HepG2 (cell line): ENCODE results near the gene MYCBPAP. TPM values are rescaled to one million over a fixed set of nuclear protein-coding genes. Genes with fewer than 3 reads are reported as not detected.

ENCODE experiments used
- BCL3 ChIP-seq: sonication (generic); formaldehyde crosslinking; IDR thresholded peaks from 2 replicates; pipeline ENCODE4 v1.5.1; 2020; ENCODE audit warnings: mild to moderate bottlenecking, missing genetic modification reagents, moderate library complexity
- CHD4 ChIP-seq: fragments of 200-600 bp; sonication (generic); IDR thresholded peaks from 2 replicates; pipeline ENCODE4 v1.7.0; 2017; ENCODE audit warnings: mild to moderate bottlenecking, low read length, borderline replicate concordance
- DNMT1 ChIP-seq: sonication (generic); formaldehyde crosslinking; IDR thresholded peaks from 2 replicates; pipeline ENCODE4 v1.5.1; 2020; ENCODE audit warnings: mild to moderate bottlenecking, missing genetic modification reagents
- FIP1L1 ChIP-seq: fragments of 200-400 bp; formaldehyde crosslinking; IDR thresholded peaks from 2 replicates; pipeline ENCODE4 v1.6.1; 2018; ENCODE audit warnings: low read depth, mild to moderate bottlenecking, low read length, moderate library complexity, borderline replicate concordance; ENCODE audit not compliant: insufficient read depth
- KDM5A ChIP-seq: fragments of 200-600 bp; sonication (generic); IDR thresholded peaks from 2 replicates; pipeline ENCODE4 v1.7.0; 2018; ENCODE audit warnings: antibody characterized with exemption, mild to moderate bottlenecking, low read length, borderline replicate concordance
- KLF6 ChIP-seq: IDR thresholded peaks from 2 replicates; pipeline ENCODE4 v1.8.0; 2016; ENCODE audit warnings: missing biosample characterization, missing genetic modification reagents
- LRRFIP1 ChIP-seq: sonication (generic); formaldehyde crosslinking; conservative IDR thresholded peaks from 2 replicates; pipeline ENCODE4 v1.4.0; 2020; ENCODE audit warnings: missing genetic modification reagents
- MBD4 ChIP-seq: IDR thresholded peaks from 2 replicates; pipeline ENCODE4 v1.6.1; 2012; ENCODE audit warnings: low read length, inconsistent platforms, borderline replicate concordance
- MIER2 ChIP-seq: IDR thresholded peaks from 2 replicates; pipeline ENCODE4 v1.6.1; 2016; ENCODE audit warnings: missing biosample characterization, missing genetic modification reagents
- POLR2AphosphoS5 ChIP-seq: IDR thresholded peaks from 2 replicates; pipeline ENCODE4 v1.6.1; 2012; ENCODE audit warnings: low read depth, low read length
- TBX2 ChIP-seq: sonication (generic); formaldehyde crosslinking; IDR thresholded peaks from 2 replicates; pipeline ENCODE4 v1.5.0; 2020; ENCODE audit warnings: missing genetic modification reagents, mild to moderate bottlenecking, borderline replicate concordance
- ZNF180 ChIP-seq: sonication (generic); formaldehyde crosslinking; IDR thresholded peaks from 2 replicates; pipeline ENCODE4 v1.4.0; 2020; ENCODE audit warnings: low read depth, missing genetic modification reagents, borderline replicate concordance
- ZNF552 ChIP-seq: sonication (generic); formaldehyde crosslinking; IDR thresholded peaks from 2 replicates; pipeline ENCODE4 v1.9.0; 2022; ENCODE audit warnings: missing genetic modification reagents, mild to moderate bottlenecking, borderline replicate concordance
- ZNF574 ChIP-seq: sonication (generic); formaldehyde crosslinking; IDR thresholded peaks from 2 replicates; pipeline ENCODE4 v1.4.0; 2020; ENCODE audit warnings: missing genetic modification reagents
- ZNF775 ChIP-seq: sonication (generic); formaldehyde crosslinking; IDR thresholded peaks from 2 replicates; pipeline ENCODE4 v1.4.0; 2020; ENCODE audit warnings: missing genetic modification reagents, mild to moderate bottlenecking, moderate library complexity, borderline replicate concordance
- ZNF776 ChIP-seq: sonication (generic); formaldehyde crosslinking; IDR thresholded peaks from 2 replicates; pipeline ENCODE4 v1.4.0; 2020; ENCODE audit warnings: mild to moderate bottlenecking, missing genetic modification reagents
- polyA plus RNA-seq, 8 experiments: library from polyadenylated mRNA; depleted of rRNA in 3 of 8; stranded (reverse) in 7 of 8; unstranded in 1 of 8; fragments of >200 nt; fragmentation: Illumina TruSeq in 4 of 8; extraction: Trizol in 4 of 8; gene quantifications; 2 replicates each; pipeline versions ENCODE4 v1.2.1 to v1.2.3, GENCODE V29; 2011 to 2016; ENCODE audit warnings: low read depth in 4 of 8, missing spikeins in 1 of 8, mixed read lengths in 1 of 8; ENCODE audit not compliant: insufficient read depth in 1 of 8
- total RNA-seq, 5 experiments: library from RNA; depleted of rRNA; stranded (reverse); fragments of >200 nt; fragmentation: Illumina TruSeq; extraction: Trizol; gene quantifications; 2 replicates each; pipeline ENCODE4 v1.2.3, GENCODE V29; 2016; ENCODE audit warnings: low read depth in 1 of 5
- TF ChIP-seq, protein P1 (sequence below): sonication (generic); formaldehyde crosslinking; IDR thresholded peaks from 2 replicates; pipeline ENCODE4 v1.9.0; 2021; ENCODE audit warnings: missing genetic modification reagents, mild to moderate bottlenecking, borderline replicate concordance
- TF ChIP-seq, protein P2 (sequence below): sonication (generic); formaldehyde crosslinking; IDR thresholded peaks from 2 replicates; pipeline ENCODE4 v1.9.0; 2021; ENCODE audit warnings: missing genetic modification reagents, mild to moderate bottlenecking, borderline replicate concordance
- TF ChIP-seq, protein P3 (sequence below): sonication (generic); formaldehyde crosslinking; IDR thresholded peaks from 2 replicates; pipeline ENCODE4 v1.4.0; 2020; ENCODE audit warnings: missing genetic modification reagents

MYCBPAP gene
- total and polyA plus RNA-seq, 2 of the 13 experiments (the other 11 are each of a cell fraction or from before 2014, with no cell fraction given), result 0.22 to 0.24 TPM

DNA sequence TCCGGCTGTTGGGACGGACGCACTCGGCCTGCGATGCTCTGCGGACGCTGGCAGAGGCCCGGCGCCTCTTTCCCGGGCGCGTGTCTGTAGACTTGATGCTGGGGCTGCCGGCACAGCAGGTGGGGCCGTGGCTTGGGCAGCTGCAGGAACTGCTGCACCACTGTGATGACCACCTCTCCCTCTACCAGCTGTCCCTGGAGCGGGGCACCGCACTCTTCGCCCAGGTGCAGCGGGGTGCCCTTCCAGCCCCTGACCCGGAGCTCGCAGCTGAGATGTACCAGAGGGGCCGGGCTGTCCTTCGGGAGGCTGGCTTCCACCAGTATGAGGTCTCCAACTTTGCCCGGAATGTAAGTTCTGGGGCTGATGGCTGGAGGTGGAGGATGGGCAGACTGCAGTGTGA, 26.1 kb upstream of the MYCBPAP start (continued):
- no peak for TF ChIP-seq ZNF775 (CRISPR knock-in tag)
- no peak for TF ChIP-seq FIP1L1
- TF ChIP-seq ZNF180 (CRISPR knock-in tag), result no peak
- TF ChIP-seq, protein P1, sequence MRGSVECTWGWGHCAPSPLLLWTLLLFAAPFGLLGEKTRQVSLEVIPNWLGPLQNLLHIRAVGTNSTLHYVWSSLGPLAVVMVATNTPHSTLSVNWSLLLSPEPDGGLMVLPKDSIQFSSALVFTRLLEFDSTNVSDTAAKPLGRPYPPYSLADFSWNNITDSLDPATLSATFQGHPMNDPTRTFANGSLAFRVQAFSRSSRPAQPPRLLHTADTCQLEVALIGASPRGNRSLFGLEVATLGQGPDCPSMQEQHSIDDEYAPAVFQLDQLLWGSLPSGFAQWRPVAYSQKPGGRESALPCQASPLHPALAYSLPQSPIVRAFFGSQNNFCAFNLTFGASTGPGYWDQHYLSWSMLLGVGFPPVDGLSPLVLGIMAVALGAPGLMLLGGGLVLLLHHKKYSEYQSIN, result no peak
- TF ChIP-seq ZNF574 (CRISPR knock-in tag), result no peak
- TF ChIP-seq, protein P2, sequence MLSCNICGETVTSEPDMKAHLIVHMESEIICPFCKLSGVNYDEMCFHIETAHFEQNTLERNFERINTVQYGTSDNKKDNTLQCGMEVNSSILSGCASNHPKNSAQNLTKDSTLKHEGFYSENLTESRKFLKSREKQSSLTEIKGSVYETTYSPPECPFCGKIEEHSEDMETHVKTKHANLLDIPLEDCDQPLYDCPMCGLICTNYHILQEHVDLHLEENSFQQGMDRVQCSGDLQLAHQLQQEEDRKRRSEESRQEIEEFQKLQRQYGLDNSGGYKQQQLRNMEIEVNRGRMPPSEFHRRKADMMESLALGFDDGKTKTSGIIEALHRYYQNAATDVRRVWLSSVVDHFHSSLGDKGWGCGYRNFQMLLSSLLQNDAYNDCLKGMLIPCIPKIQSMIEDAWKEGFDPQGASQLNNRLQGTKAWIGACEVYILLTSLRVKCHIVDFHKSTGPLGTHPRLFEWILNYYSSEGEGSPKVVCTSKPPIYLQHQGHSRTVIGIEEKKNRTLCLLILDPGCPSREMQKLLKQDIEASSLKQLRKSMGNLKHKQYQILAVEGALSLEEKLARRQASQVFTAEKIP (CRISPR knock-in tag), result no peak
- TF ChIP-seq ZNF776 (CRISPR knock-in tag), result no peak
- no peak for TF ChIP-seq BCL3 (CRISPR knock-in tag)
- TF ChIP-seq, protein P3, sequence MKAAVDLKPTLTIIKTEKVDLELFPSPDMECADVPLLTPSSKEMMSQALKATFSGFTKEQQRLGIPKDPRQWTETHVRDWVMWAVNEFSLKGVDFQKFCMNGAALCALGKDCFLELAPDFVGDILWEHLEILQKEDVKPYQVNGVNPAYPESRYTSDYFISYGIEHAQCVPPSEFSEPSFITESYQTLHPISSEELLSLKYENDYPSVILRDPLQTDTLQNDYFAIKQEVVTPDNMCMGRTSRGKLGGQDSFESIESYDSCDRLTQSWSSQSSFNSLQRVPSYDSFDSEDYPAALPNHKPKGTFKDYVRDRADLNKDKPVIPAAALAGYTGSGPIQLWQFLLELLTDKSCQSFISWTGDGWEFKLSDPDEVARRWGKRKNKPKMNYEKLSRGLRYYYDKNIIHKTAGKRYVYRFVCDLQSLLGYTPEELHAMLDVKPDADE (CRISPR knock-in tag), result no peak
- no peak for TF ChIP-seq POLR2AphosphoS5
- no peak for TF ChIP-seq KDM5A
- TF ChIP-seq ZNF552 (CRISPR knock-in tag), result peak; percentile 25; the same call in 1 of the 2 replicates
- TF ChIP-seq DNMT1 (CRISPR knock-in tag), result no peak
- TF ChIP-seq KLF6 (CRISPR knock-in tag), result no peak
- no peak for TF ChIP-seq LRRFIP1 (CRISPR knock-in tag)
- no peak for TF ChIP-seq CHD4
- 0 out of 2 replicates have a peak, but pooled peaks have one; percentile 28 for TF ChIP-seq TBX2 (CRISPR knock-in tag)
- TF ChIP-seq MBD4, result no peak
- TF ChIP-seq MIER2, result no peak
